SK-N-SH (cell line): Measurements from ENCODE around the gene PPP2CA. TPM values are rescaled to one million over a fixed set of nuclear protein-coding genes. Genes with fewer than 3 reads are reported as not detected.

Experiments
- CTCF ChIA-PET: fragments of 300-600, 350-600 bp; formaldehyde crosslinking; extraction: SDS; loops from one replicate; lab custom pipeline; 2021; lab: Yijun Ruan, JAX
- POLR2A ChIA-PET: fragments of 350-600 bp; sonication (Branson Sonifier 250); formaldehyde crosslinking; extraction: SDS; loops from one replicate; lab custom pipeline; 2020; ENCODE audit warnings: antibody characterized with exemption, inconsistent platforms; lab: Yijun Ruan, JAX
- DNase-seq: peaks from one replicate; pipeline ENCODE4 v3.0.0; 2012
- H2AFZ ChIP-seq: fragments of 200-600 bp; sonication (generic); 2 replicates; pipeline ENCODE4 v1.8.1; 2016; ENCODE audit warnings: antibody characterized with exemption, mild to moderate bottlenecking, low read depth
- H3F3A ChIP-seq: fragments of 200-600 bp; sonication (generic); replicated peaks from 2 replicates; pipeline ENCODE3; 2016; ENCODE audit warnings: antibody characterized with exemption, mild to moderate bottlenecking; ENCODE audit not compliant: insufficient read depth
- H3K27ac ChIP-seq, 2 experiments: fragments of 200-500 bp in 1 of 2; fragments of 200-600 bp in 1 of 2; sonication (Bioruptor generic) in 1 of 2; sonication (generic), shearing (Covaris generic) in 1 of 2; 2 replicates each; pipeline versions ENCODE4 v1.5.1 to v1.6.1; 2014 to 2016; ENCODE audit warnings: low read depth in 2 of 2, inconsistent platforms in 1 of 2, low read length in 1 of 2, mild to moderate bottlenecking in 1 of 2, mixed read lengths in 1 of 2
- H3K27me3 ChIP-seq: fragments of 200-600 bp; sonication (generic), shearing (Covaris generic); 2 replicates; pipeline ENCODE4 v1.6.1; 2016; ENCODE audit warnings: mixed run types; ENCODE audit not compliant: insufficient read depth
- H3K36me3 ChIP-seq, 2 experiments: fragments of 200-500 bp in 1 of 2; fragments of 200-600 bp in 1 of 2; sonication (Bioruptor generic) in 1 of 2; sonication (generic) in 1 of 2; replicated peaks in 1 of 2; 2 replicates each; pipeline versions ENCODE3 to v1.5.1; 2014 to 2016; ENCODE audit warnings: low read length in 1 of 2, mild to moderate bottlenecking in 1 of 2; ENCODE audit not compliant: insufficient read depth in 2 of 2, control insufficient read depth in 1 of 2
- H3K4me1 ChIP-seq, 2 experiments: fragments of 200-500 bp in 1 of 2; fragments of 200-600 bp in 1 of 2; sonication (Bioruptor generic) in 1 of 2; sonication (generic), shearing (Covaris generic) in 1 of 2; 2 replicates each; pipeline versions ENCODE4 v1.5.1 to v1.6.1; 2014 to 2016; ENCODE audit warnings: low read depth in 1 of 2, low read length in 1 of 2, mixed run types in 1 of 2; ENCODE audit not compliant: insufficient read depth in 2 of 2, control insufficient read depth in 1 of 2
- H3K4me2 ChIP-seq: fragments of 200-600 bp; sonication (generic), shearing (Covaris generic); 2 replicates; pipeline ENCODE4 v1.6.1; 2017; ENCODE audit warnings: mixed run types
- H3K4me3 ChIP-seq, 2 experiments: fragments of 200-500 bp in 1 of 2; fragments of 200-600 bp in 1 of 2; sonication (Bioruptor generic) in 1 of 2; sonication (generic), shearing (Covaris generic) in 1 of 2; 2 replicates each; pipeline versions ENCODE4 v1.5.1 to v1.8.1; 2014 to 2016; ENCODE audit warnings: low read depth in 2 of 2, inconsistent platforms in 1 of 2, low read length in 1 of 2, mild to moderate bottlenecking in 1 of 2, mixed read lengths in 1 of 2, moderate library complexity in 1 of 2
- H3K79me2 ChIP-seq: fragments of 200-600 bp; sonication (generic); 2 replicates; pipeline ENCODE4 v1.8.1; 2017; ENCODE audit warnings: mild to moderate bottlenecking; ENCODE audit not compliant: insufficient read depth
- H3K9ac ChIP-seq: fragments of 200-600 bp; sonication (generic); 2 replicates; pipeline ENCODE4 v1.6.1; 2017; ENCODE audit warnings: mixed run types
- H3K9me2 ChIP-seq: fragments of 200-600 bp; sonication (generic); 2 replicates; pipeline ENCODE4 v1.6.1; 2017; ENCODE audit warnings: mixed run types
- H3K9me3 ChIP-seq: fragments of 200-600 bp; sonication (generic); 2 replicates; pipeline ENCODE4 v1.6.1; 2017; ENCODE audit warnings: mixed run types, mild to moderate bottlenecking, moderate library complexity
- H4K20me1 ChIP-seq: fragments of 200-600 bp; sonication (generic); 2 replicates; pipeline ENCODE4 v1.6.1; 2017; ENCODE audit warnings: mild to moderate bottlenecking, mixed run types; ENCODE audit not compliant: insufficient read depth
- EP300 ChIP-seq, 2 experiments: IDR thresholded peaks; 2 replicates each; pipeline versions ENCODE4 v1.4.0 to v1.6.1; 2012; ENCODE audit warnings: borderline replicate concordance in 1 of 2, low read depth in 1 of 2, low read length in 1 of 2
- EZH2phosphoT487 ChIP-seq: fragments of 200-600 bp; sonication (generic); IDR thresholded peaks from 2 replicates; pipeline ENCODE4 v1.6.1; 2017; ENCODE audit warnings: low read depth, mixed run types, mild to moderate bottlenecking, antibody characterized with exemption, moderate library complexity, borderline replicate concordance
- FOSL2 ChIP-seq: IDR thresholded peaks from 2 replicates; pipeline ENCODE4 v1.4.0; 2012; ENCODE audit warnings: low read depth, mild to moderate bottlenecking, moderate library complexity, borderline replicate concordance
- JUND ChIP-seq: IDR thresholded peaks from 2 replicates; pipeline ENCODE4 v1.4.0; 2012
- MAX ChIP-seq: IDR thresholded peaks from 2 replicates; pipeline ENCODE4 v1.4.0; 2012; ENCODE audit warnings: low read depth
- MEF2A ChIP-seq: IDR thresholded peaks from 2 replicates; pipeline ENCODE4 v1.4.0; 2012; ENCODE audit warnings: low read depth, borderline replicate concordance
- REST ChIP-seq: IDR thresholded peaks from 2 replicates; pipeline ENCODE4 v1.6.1; 2012; ENCODE audit warnings: mild to moderate bottlenecking, low read depth, low read length, moderate library complexity
- TAF1 ChIP-seq: IDR thresholded peaks from 2 replicates; pipeline ENCODE4 v1.6.1; 2012; ENCODE audit warnings: low read depth, mild to moderate bottlenecking, low read length, moderate library complexity, borderline replicate concordance
- USF1 ChIP-seq: IDR thresholded peaks from 2 replicates; pipeline ENCODE4 v1.4.0; 2012; ENCODE audit warnings: low read depth, borderline replicate concordance
- USF2 ChIP-seq: fragments of 150-350 bp; IDR thresholded peaks from 2 replicates; pipeline ENCODE4 v1.6.1; 2017; ENCODE audit warnings: antibody characterized with exemption, low read length, low read depth, borderline replicate concordance
- YY1 ChIP-seq: IDR thresholded peaks from 2 replicates; pipeline ENCODE4 v1.4.0; 2012; ENCODE audit warnings: low read depth, mild to moderate bottlenecking
- WGBS: methylation state at CpG from one replicate; pipeline ENCODE4 v1.1.6; 2017; ENCODE audit warnings: low lambda C conversion rate; 5-methylcytosine and 5-hydroxymethylcytosine counted together
- polyA plus RNA-seq, 3 experiments: library from polyadenylated mRNA; depleted of rRNA; stranded (reverse); fragments of >200 nt; gene quantifications; 2 replicates each; pipeline ENCODE4 v1.2.3, GENCODE V29; 2012

PPP2CA gene
- polyA plus RNA-seq, 1 of the 3 experiments (the other 2 are of a cell fraction), result 146 TPM

GRCh38 chr5:134203630-134204029 lies 22.2 kb downstream of the PPP2CA start:
- H4K20me1 ChIP-seq, result peaks cover 50% of the 10 kb centered on the region
- no peak overlapping the region for H2AFZ ChIP-seq
- no peak overlapping the region for H3K27ac ChIP-seq
- H3K4me2 ChIP-seq, result no peak overlapping the region
- H3K27me3 ChIP-seq, result no peaks in the 10 kb centered on the region
- ChIA-PET POLR2A (no interaction called here), CTCF (interaction anchor here (0.9 to 5.6 kb wide), 4 partner anchors 16 to 86 kb away, joined by 3 to 25 read pairs (median 8); no protein-coding TSS in a partner anchor)
- WGBS, result 96% methylated on average over 3 of the region's 3 CpGs
- no peak overlapping the region for H3K4me3 ChIP-seq
- no peak for DNase-seq
- H3K36me3 ChIP-seq, result peaks cover 52 to 75% of the 10 kb centered on the region in 2 experiments
- no peaks in the 10 kb centered on the region for H3K9me2 ChIP-seq
- H3F3A ChIP-seq, result peaks cover 8% of the 10 kb centered on the region
- peaks cover 95% of the 10 kb centered on the region for H3K79me2 ChIP-seq
- no peak overlapping the region for H3K9ac ChIP-seq
- peaks cover 0 to 3% of the 10 kb centered on the region in 2 experiments; a peak in 2 of 4 replicates for H3K4me1 ChIP-seq
- H3K9me3 ChIP-seq, result no peaks in the 10 kb centered on the region
- TF ChIP-seq JUND (no peak), USF2 (no peak), TAF1 (no peak), EP300 (IDR thresholded peaks at IDR 0.05; ENCODE audit: borderline replicate concordance in 1 of 2, low read depth in 1 of 2, low read length in 1 of 2) (no peak), YY1 (no peak), FOSL2 (no peak), MEF2A (no peak), EZH2phosphoT487 (no peak), USF1 (no peak), REST (no peak)

- H3K4me1 ChIP-seq, result no peaks in the 10 kb centered on the region
- no peaks in the 10 kb centered on the region for H3K9me3 ChIP-seq
- POLR2A ChIA-PET, result no interaction called here
- no peaks in the 10 kb centered on the region for H3K27me3 ChIP-seq
- H3K4me2 ChIP-seq, result no peak overlapping the region
- no peak overlapping the region for H3K9ac ChIP-seq
- WGBS, result 80% methylated on average over 5 of the region's 5 CpGs
- H2AFZ ChIP-seq, result no peak overlapping the region
- peaks cover 4% of the 10 kb centered on the region; the same call in 1 of the 2 replicates for H4K20me1 ChIP-seq
- CTCF ChIA-PET, result interaction anchor here (0.9 to 3.5 kb wide), 4 partner anchors 11 to 392 kb away, joined by 3 to 14 read pairs (median 4); no protein-coding TSS in a partner anchor
- peaks cover 43 to 63% of the 10 kb centered on the region in 2 experiments for H3K36me3 ChIP-seq
- peaks cover 56% of the 10 kb centered on the region; the same call in 1 of the 2 replicates for H3K79me2 ChIP-seq
- no peaks in the 10 kb centered on the region for H3K9me2 ChIP-seq
- H3K4me3 ChIP-seq, result no peak overlapping the region
- DNase-seq, result no peak
- H3F3A ChIP-seq, result peaks cover 18% of the 10 kb centered on the region
- no peak for TF ChIP-seq EP300 (IDR thresholded peaks at IDR 0.05; ENCODE audit: borderline replicate concordance in 1 of 2, low read depth in 1 of 2, low read length in 1 of 2)
- no peak for TF ChIP-seq MAX
- no peak overlapping the region for H3K27ac ChIP-seq
These were observed 30.2 kb downstream of the PPP2CA start for GRCh38 chr5:134195666-134196065.
